ENCODE measurements around the gene MAD1L1. TPM values are rescaled to one million over a fixed set of nuclear protein-coding genes. Genes with fewer than 3 reads are reported as not detected.

MAD1L1 gene
- total and polyA plus RNA-seq, 2 of the 4 experiments (the other 2 are of a cell fraction), result 29.0 to 40.9 TPM

- no peaks in the 10 kb centered on the region for H3K27me3 ChIP-seq (ENCODE audit: control insufficient read depth, insufficient read depth, low read length)
- H3K4me3 ChIP-seq (ENCODE audit: insufficient read depth, low read depth, low read length), result no peak overlapping the region
- H2AK5ac ChIP-seq (ENCODE audit: low read depth, low read length), result no peak overlapping the region
- no peak overlapping the region for H2AK9ac ChIP-seq (replicated peaks; ENCODE audit: low read depth, low read length, poor library complexity)
- H3K36me3 ChIP-seq (ENCODE audit: control insufficient read depth, insufficient read depth, low read length), result no peaks in the 10 kb centered on the region
- no peak overlapping the region for H3K9ac ChIP-seq (ENCODE audit: low read depth, low read length)
- no peak overlapping the region for H2BK120ac ChIP-seq (ENCODE audit: low read depth, low read length)
- H4K91ac ChIP-seq (ENCODE audit: insufficient read depth, low read depth, low read length), result no peak overlapping the region
- H4K5ac ChIP-seq (ENCODE audit: low read depth, low read length), result no peak overlapping the region
- no peak overlapping the region for H4K8ac ChIP-seq (ENCODE audit: low read depth in 2 of 2, low read length in 2 of 2)
- intact Hi-C loops (cut with micrococcal nuclease), result no loop called here
- 91% methylated on average over 11 of the region's 28 CpGs; no CpG with 5 or more reads in 1 of the 2 experiments for WGBS, 2 experiments (ENCODE audit: extremely low coverage in 2 of 2, insufficient read length in 1 of 2)
- H3K14ac ChIP-seq (replicated peaks; ENCODE audit: low read depth, low read length), result no peak overlapping the region
- TF ChIP-seq, protein P1, sequence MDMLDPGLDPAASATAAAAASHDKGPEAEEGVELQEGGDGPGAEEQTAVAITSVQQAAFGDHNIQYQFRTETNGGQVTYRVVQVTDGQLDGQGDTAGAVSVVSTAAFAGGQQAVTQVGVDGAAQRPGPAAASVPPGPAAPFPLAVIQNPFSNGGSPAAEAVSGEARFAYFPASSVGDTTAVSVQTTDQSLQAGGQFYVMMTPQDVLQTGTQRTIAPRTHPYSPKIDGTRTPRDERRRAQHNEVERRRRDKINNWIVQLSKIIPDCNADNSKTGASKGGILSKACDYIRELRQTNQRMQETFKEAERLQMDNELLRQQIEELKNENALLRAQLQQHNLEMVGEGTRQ (IDR thresholded peaks at IDR 0.05; ENCODE audit: low read depth, low read length), result no peak
- TF ChIP-seq FOS (IDR thresholded peaks at IDR 0.05; ENCODE audit: low read depth, low read length), result no peak
- no peak for TF ChIP-seq NFE2L2 (IDR thresholded peaks at IDR 0.05; ENCODE audit: low read depth, low read length)
- TF ChIP-seq RFX5 (IDR thresholded peaks at IDR 0.05; ENCODE audit: low read depth, low read length), result no peak
- TF ChIP-seq RAD21 (IDR thresholded peaks at IDR 0.05; ENCODE audit: low read length), result no peak
- TF ChIP-seq CHD1 (IDR thresholded peaks at IDR 0.05; ENCODE audit: low read depth, low read length), result no peak
- TF ChIP-seq MAZ (IDR thresholded peaks at IDR 0.05; ENCODE audit: borderline replicate concordance, low read depth, low read length), result no peak
- TF ChIP-seq POLR2A (IDR thresholded peaks at IDR 0.05; ENCODE audit: low read depth, low read length), result no peak
- TF ChIP-seq, protein P2, sequence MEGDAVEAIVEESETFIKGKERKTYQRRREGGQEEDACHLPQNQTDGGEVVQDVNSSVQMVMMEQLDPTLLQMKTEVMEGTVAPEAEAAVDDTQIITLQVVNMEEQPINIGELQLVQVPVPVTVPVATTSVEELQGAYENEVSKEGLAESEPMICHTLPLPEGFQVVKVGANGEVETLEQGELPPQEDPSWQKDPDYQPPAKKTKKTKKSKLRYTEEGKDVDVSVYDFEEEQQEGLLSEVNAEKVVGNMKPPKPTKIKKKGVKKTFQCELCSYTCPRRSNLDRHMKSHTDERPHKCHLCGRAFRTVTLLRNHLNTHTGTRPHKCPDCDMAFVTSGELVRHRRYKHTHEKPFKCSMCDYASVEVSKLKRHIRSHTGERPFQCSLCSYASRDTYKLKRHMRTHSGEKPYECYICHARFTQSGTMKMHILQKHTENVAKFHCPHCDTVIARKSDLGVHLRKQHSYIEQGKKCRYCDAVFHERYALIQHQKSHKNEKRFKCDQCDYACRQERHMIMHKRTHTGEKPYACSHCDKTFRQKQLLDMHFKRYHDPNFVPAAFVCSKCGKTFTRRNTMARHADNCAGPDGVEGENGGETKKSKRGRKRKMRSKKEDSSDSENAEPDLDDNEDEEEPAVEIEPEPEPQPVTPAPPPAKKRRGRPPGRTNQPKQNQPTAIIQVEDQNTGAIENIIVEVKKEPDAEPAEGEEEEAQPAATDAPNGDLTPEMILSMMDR (conservative IDR thresholded peaks at IDR 0.05; ENCODE audit: low read depth, low read length), result no peak
- TF ChIP-seq MAFK (IDR thresholded peaks at IDR 0.05; ENCODE audit: low read depth, low read length), result no peak
- TF ChIP-seq MXI1 (IDR thresholded peaks at IDR 0.05; ENCODE audit: borderline replicate concordance, low read depth, low read length), result no peak
- TF ChIP-seq SMC3 (IDR thresholded peaks at IDR 0.05; ENCODE audit: low read depth, low read length), result no peak
- TF ChIP-seq, protein P3, sequence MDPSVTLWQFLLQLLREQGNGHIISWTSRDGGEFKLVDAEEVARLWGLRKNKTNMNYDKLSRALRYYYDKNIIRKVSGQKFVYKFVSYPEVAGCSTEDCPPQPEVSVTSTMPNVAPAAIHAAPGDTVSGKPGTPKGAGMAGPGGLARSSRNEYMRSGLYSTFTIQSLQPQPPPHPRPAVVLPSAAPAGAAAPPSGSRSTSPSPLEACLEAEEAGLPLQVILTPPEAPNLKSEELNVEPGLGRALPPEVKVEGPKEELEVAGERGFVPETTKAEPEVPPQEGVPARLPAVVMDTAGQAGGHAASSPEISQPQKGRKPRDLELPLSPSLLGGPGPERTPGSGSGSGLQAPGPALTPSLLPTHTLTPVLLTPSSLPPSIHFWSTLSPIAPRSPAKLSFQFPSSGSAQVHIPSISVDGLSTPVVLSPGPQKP (IDR thresholded peaks at IDR 0.05; ENCODE audit: borderline replicate concordance, low read depth, low read length), result no peak
- TF ChIP-seq CEBPB (IDR thresholded peaks at IDR 0.05; ENCODE audit: low read depth, low read length), result no peak
- TF ChIP-seq RCOR1 (IDR thresholded peaks at IDR 0.05; ENCODE audit: insufficient replicate concordance, low read length), result no peak
- TF ChIP-seq BHLHE40 (IDR thresholded peaks at IDR 0.05; ENCODE audit: low read depth, low read length), result no peak
- H2AFZ ChIP-seq (replicated peaks; ENCODE audit: low read length, poor library complexity), result no peak overlapping the region
- H3K23ac ChIP-seq (ENCODE audit: low read depth, low read length), result no peak overlapping the region
- H2BK5ac ChIP-seq (ENCODE audit: low read depth, low read length, poor library complexity, severe bottlenecking), result no peak overlapping the region
- H3K56ac ChIP-seq (ENCODE audit: extremely low read depth, insufficient read depth, low read length), result no peak overlapping the region
- ChIA-PET CTCF (no interaction called here), POLR2A (ENCODE audit: unreplicated experiment) (no interaction called here)
- no peaks in the 10 kb centered on the region for H3K9me3 ChIP-seq (ENCODE audit: control insufficient read depth, insufficient read depth, low read length)
- H2BK20ac ChIP-seq (ENCODE audit: low read depth, low read length), result no peak overlapping the region
- H2BK15ac ChIP-seq (ENCODE audit: low read depth, low read length), result no peak overlapping the region
- no peaks in the 10 kb centered on the region for H3K79me1 ChIP-seq (ENCODE audit: low read depth in 1 of 2, low read length in 2 of 2)
- H3K18ac ChIP-seq (ENCODE audit: low read depth, low read length), result no peak overlapping the region
- no peak overlapping the region for H3K4me2 ChIP-seq (ENCODE audit: low read depth, low read length)
- ATAC-seq (ENCODE audit: low read depth) (no peak), DNase-seq (no peak)
- BruUV-seq (replicated peaks), result no TSS peak
- 0 out of 2 replicates have a peak, but pooled peaks cover 3% of the 10 kb centered on the region for H3K9me1 ChIP-seq (ENCODE audit: insufficient read depth, low read length)
- H4K20me1 ChIP-seq (ENCODE audit: insufficient read depth, low read length), result no peaks in the 10 kb centered on the region; the same call in none of the 2 replicates
- no peak overlapping the region for H3K27ac ChIP-seq (ENCODE audit: insufficient read depth, low read length)
- in situ Hi-C loops (cut with MboI; ENCODE audit: low sequenced_read_pairs), result no loop called here
- no peak overlapping the region for H3K4ac ChIP-seq (ENCODE audit: low read depth, low read length)
- dilution Hi-C loops (cut with HindIII; ENCODE audit: low sequenced_read_pairs, unreplicated experiment), result no loop called here
- peaks cover 2% of the 10 kb centered on the region; the same call in 1 of the 2 replicates for H3K4me1 ChIP-seq (ENCODE audit: control insufficient read depth, insufficient read depth, low read length)
Observed at GRCh38 chr7:1818575-1819258, 414.0 kb downstream of the MAD1L1 start.
